ENCODE data around the gene PARP6. TPM values are rescaled to one million over a fixed set of nuclear protein-coding genes. Genes with fewer than 3 reads are reported as not detected.

PARP6 gene
- total RNA-seq, 1 experiment from 2014 or later, result 110 TPM

DNA sequence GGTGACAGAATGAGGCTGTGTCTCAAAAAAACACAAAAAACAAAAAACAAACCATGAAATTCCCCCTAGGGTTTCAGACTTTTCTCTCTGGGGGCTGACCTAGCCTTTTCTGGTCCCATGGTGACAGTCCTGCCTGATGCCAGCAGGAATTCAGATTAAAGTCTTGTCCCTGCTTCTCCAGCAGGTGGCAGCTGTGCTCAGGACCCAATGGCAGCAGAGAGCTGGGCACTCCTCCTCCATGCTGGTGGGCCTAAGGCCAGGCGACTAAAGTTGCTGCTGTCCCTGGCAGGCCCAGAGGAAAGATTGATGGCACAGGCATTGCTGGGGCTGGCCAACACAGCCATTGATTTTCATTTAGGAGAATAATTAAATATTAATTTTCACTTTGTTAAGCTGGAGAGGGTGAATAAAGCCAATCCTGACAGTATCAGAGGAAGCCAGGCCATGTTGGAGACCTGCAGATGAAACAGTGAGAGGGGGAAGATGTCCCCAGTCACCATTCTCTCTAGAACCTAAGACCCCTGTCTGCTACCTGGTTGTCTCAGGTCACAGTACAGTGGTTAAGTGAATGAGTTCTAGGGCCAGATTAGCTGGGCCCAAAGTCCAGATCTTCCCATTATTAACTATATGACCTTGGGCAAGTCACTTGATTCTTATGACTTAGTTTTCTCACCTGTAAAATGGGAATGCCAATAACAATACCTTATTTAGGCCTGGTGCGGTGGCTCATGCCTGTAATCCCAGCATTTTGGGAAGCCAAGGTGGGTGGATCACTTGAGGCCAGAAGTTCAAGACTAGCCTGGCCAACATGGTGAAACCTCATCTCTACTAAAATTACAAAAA, 40.5 kb upstream of the PARP6 start:
- Mint-ChIP-seq H3K9me3 (ENCODE audit: low read depth, unreplicated experiment) (no peaks in the 10 kb centered on the region), H3K27me3 (ENCODE audit: unreplicated experiment) (peaks cover 81% of the 10 kb centered on the region), H3K27ac (ENCODE audit: unreplicated experiment) (no peak overlapping the region), H3K36me3 (ENCODE audit: insufficient read depth, unreplicated experiment) (no peaks in the 10 kb centered on the region), H3K4me1 (ENCODE audit: low read depth, unreplicated experiment) (no peaks in the 10 kb centered on the region), H3K4me3 (ENCODE audit: low read depth, unreplicated experiment) (no peak overlapping the region)
- DNase-seq, result peak; percentile 78
- TF ChIP-seq, protein P1, sequence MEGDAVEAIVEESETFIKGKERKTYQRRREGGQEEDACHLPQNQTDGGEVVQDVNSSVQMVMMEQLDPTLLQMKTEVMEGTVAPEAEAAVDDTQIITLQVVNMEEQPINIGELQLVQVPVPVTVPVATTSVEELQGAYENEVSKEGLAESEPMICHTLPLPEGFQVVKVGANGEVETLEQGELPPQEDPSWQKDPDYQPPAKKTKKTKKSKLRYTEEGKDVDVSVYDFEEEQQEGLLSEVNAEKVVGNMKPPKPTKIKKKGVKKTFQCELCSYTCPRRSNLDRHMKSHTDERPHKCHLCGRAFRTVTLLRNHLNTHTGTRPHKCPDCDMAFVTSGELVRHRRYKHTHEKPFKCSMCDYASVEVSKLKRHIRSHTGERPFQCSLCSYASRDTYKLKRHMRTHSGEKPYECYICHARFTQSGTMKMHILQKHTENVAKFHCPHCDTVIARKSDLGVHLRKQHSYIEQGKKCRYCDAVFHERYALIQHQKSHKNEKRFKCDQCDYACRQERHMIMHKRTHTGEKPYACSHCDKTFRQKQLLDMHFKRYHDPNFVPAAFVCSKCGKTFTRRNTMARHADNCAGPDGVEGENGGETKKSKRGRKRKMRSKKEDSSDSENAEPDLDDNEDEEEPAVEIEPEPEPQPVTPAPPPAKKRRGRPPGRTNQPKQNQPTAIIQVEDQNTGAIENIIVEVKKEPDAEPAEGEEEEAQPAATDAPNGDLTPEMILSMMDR (IDR thresholded peaks at IDR 0.05; ENCODE audit: unreplicated experiment), result peak; percentile 74
- CTCF ChIA-PET, result interaction anchor here (0.8 to 1.7 kb wide), 5 partner anchors 149 to 953 kb away, joined by 3 to 8 read pairs (median 4); no protein-coding TSS in a partner anchor
- intact Hi-C loops (cut with micrococcal nuclease; ENCODE audit: unreplicated experiment), result no loop called here
- BruUV-seq (replicated peaks), result no TSS peak

DNA sequence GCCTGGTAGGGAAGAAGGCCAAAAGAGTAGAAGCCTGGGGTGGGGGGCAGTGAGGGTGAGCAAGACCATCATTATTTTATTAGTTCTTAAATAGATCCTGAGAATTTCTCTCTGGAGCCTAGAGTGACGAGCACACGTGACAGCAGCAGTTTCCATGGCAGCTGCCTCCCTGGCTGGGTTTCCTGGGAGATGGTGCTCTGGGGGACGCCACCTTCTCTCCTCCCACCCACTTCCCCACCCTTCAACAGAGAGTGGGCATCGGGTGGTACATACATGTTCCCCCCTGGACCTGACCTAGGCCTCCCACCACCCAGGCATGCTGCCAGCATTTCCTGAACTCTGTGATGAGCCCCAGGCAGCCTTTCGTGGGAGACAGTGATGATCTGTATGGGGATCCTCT, 34.7 kb upstream of the PARP6 start:
- Mint-ChIP-seq H3K36me3 (ENCODE audit: insufficient read depth, unreplicated experiment) (no peaks in the 10 kb centered on the region), H3K4me1 (ENCODE audit: low read depth, unreplicated experiment) (peaks cover 8% of the 10 kb centered on the region), H3K27me3 (ENCODE audit: unreplicated experiment) (peaks cover 69% of the 10 kb centered on the region), H3K27ac (ENCODE audit: unreplicated experiment) (no peak overlapping the region), H3K4me3 (ENCODE audit: low read depth, unreplicated experiment) (no peak overlapping the region), H3K9me3 (ENCODE audit: low read depth, unreplicated experiment) (no peaks in the 10 kb centered on the region)
- intact Hi-C loops (cut with micrococcal nuclease; ENCODE audit: unreplicated experiment), result no loop called here
- TF ChIP-seq, protein P1 (IDR thresholded peaks at IDR 0.05; ENCODE audit: unreplicated experiment), result no peak
- no TSS peak for BruUV-seq (replicated peaks)
- DNase-seq, result no peak
- CTCF ChIA-PET, result no interaction called here

DNA sequence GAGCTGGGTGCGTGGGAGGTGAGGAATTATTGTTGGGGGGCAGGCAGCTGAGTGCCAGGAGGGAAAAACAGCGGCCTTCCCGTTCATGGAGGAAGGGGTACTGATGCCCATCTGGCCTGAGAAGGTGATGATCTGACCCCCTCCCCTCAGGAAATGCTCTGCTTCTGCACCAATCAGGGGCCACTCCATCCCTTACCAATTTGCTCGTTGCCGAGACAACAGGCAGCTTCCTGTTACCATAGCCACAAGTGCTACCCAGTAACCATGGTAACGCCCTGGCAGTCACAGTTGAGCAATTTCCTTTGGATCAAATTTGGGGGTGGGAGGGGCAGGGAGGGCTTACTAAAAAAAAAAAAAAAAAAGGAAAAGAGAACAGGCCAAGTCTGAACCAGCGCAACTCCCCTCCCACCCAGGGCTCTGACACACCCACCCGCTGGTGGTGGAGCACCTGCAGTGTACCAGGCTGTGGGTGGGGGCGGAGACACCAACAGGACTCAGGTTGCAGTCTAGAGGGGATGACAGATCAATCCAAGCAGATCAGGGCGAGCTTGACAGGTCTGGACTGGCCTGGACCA, 33.9 kb upstream of the PARP6 start:
- H3K4me1 Mint-ChIP-seq (ENCODE audit: low read depth, unreplicated experiment), result peaks cover 8% of the 10 kb centered on the region
- TF ChIP-seq, protein P1 (IDR thresholded peaks at IDR 0.05; ENCODE audit: unreplicated experiment), result no peak
- no peak overlapping the region for H3K27ac Mint-ChIP-seq (ENCODE audit: unreplicated experiment)
- CTCF ChIA-PET, result no interaction called here
- no peaks in the 10 kb centered on the region for H3K9me3 Mint-ChIP-seq (ENCODE audit: low read depth, unreplicated experiment)
- no peaks in the 10 kb centered on the region for H3K36me3 Mint-ChIP-seq (ENCODE audit: insufficient read depth, unreplicated experiment)
- no TSS peak for BruUV-seq (replicated peaks)
- intact Hi-C loops (cut with micrococcal nuclease; ENCODE audit: unreplicated experiment), result no loop called here
- DNase-seq, result no peak
- no peak overlapping the region for H3K4me3 Mint-ChIP-seq (ENCODE audit: low read depth, unreplicated experiment)
- peaks cover 61% of the 10 kb centered on the region for H3K27me3 Mint-ChIP-seq (ENCODE audit: unreplicated experiment)

DNA sequence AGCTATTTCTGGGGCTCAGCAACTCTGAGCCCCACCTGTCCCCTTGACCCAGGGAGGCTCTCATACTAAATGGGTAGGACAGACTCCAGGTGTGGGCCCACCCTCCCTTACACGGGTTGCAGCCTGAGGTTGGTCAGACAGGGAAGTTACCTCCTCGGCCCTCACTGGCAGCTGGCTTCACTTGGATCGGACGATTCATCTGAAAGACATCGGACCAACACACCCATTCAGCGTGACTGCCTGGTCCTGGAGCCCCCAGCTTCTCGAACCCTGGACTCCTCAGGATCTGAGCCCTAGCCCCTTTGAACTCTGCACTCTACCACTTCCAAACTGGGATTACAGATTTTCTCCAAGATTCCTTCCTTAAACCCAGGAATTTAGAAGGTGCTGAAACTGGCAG, 32.2 kb upstream of the PARP6 start:
- H3K9me3 Mint-ChIP-seq (ENCODE audit: low read depth, unreplicated experiment), result no peaks in the 10 kb centered on the region
- H3K4me1 Mint-ChIP-seq (ENCODE audit: low read depth, unreplicated experiment), result peaks cover 8% of the 10 kb centered on the region

More for the DNA sequence above, 32.2 kb upstream of the PARP6 start:
- TF ChIP-seq, protein P1 (IDR thresholded peaks at IDR 0.05; ENCODE audit: unreplicated experiment), result no peak
- no TSS peak for BruUV-seq (replicated peaks)
- intact Hi-C loops (cut with micrococcal nuclease; ENCODE audit: unreplicated experiment), result no loop called here
- H3K27me3 Mint-ChIP-seq (ENCODE audit: unreplicated experiment), result peaks cover 44% of the 10 kb centered on the region
- no peaks in the 10 kb centered on the region for H3K36me3 Mint-ChIP-seq (ENCODE audit: insufficient read depth, unreplicated experiment)
- H3K4me3 Mint-ChIP-seq (ENCODE audit: low read depth, unreplicated experiment), result no peak overlapping the region
- CTCF ChIA-PET, result interaction anchor here (1.6 kb wide), 1 partner anchor 15 kb away, joined by 5 read pairs; no protein-coding TSS in a partner anchor
- no peak for DNase-seq
- H3K27ac Mint-ChIP-seq (ENCODE audit: unreplicated experiment), result no peak overlapping the region
